HG02678 (cell line): ENCODE results near the gene MYO16.

Experiments
- ATAC-seq: cut with Tn5 transposase; IDR thresholded peaks from one replicate; pipeline ENCODE4 v1.9.1; 2021; ENCODE audit warnings: mild to moderate bottlenecking, moderate library complexity; ENCODE audit not compliant: unreplicated experiment

MYO16 gene

GRCh38 chr13:109144693-109145437, 515.5 kb downstream of the MYO16 start:
- no peak for ATAC-seq

GRCh38 chr13:109145631-109146030, 516.2 kb downstream of the MYO16 start:
- peak; percentile 93 for ATAC-seq

GRCh38 chr13:109146393-109146792, 517.0 kb downstream of the MYO16 start:
- no peak for ATAC-seq

DNA sequence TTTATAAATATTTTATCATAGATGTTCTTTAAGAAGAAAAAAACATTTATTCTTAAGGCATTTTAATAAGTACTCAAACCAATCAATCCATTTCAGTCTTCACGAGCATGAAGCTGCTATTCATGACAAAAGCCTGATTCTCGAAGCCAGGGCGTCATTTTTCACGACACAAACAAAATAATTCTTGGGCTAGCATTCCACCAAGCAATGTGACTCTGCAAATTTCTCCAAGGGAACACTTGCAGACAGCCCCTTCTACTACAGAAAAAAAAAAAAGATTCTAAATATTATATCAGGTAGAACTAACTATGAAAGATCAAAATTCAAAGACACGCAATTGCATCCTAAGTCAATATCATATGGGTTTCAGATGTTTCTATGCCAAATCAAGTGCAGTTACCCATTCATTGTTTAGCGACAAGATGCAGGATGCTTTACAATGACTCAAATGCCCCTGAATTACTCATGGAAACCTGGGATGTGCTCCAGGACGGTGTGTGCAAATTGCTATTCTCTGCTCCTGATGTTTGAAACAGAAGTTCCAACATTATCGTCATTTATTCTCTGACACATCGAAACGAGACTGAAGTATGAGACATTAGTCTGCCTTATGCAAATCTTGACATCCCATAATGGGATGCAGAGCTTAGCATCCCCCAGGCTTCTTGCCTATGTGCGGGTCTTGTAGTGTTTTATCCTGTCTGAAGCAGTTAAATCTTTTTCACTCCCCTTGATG, 517.7 kb downstream of the MYO16 start:
- no peak for ATAC-seq

DNA sequence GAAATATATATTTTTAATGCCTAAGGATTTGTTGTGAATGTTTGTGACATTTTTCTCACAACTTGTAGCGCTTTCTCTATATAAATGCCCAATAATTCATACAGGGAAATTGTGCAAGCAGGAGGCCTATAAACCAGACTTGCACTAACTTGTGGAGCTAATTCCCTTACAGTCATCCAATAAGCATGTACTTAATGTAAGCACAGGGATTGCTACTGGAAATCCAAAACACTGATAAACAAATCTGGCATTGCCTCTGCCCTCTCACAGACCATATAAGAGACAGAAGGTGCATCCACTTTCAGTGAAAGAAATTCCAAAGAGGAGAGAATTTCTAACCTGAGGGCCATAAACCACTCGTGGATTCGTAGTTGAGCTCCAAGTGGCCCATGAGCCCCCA, 518.8 kb downstream of the MYO16 start:
- no peak for ATAC-seq

DNA sequence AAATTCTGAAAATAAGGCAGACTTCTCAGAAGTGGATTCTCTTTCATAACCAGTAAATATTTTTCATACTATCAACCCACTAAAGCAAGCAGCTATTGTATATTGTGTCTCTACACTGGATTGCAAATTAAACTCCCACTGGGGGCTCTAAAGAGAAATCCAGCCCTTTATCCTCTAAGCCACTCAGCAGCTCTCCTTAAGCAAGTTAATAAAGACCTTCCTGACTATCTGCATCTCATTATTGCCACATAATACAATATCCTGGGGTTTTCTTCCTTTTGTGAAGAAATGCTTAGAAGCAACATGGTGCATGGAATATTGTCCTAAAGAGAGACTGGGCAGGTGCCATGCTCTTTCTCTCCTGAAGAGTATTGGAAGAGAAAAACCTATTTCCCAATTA, 521.3 kb downstream of the MYO16 start:
- ATAC-seq: no peak

- ATAC-seq: no peak
Observed at GRCh38 chr13:109151255-109151654, 521.8 kb downstream of the MYO16 start.

- no peak for ATAC-seq
Observed at GRCh38 chr13:109151696-109152095, 522.3 kb downstream of the MYO16 start.

DNA sequence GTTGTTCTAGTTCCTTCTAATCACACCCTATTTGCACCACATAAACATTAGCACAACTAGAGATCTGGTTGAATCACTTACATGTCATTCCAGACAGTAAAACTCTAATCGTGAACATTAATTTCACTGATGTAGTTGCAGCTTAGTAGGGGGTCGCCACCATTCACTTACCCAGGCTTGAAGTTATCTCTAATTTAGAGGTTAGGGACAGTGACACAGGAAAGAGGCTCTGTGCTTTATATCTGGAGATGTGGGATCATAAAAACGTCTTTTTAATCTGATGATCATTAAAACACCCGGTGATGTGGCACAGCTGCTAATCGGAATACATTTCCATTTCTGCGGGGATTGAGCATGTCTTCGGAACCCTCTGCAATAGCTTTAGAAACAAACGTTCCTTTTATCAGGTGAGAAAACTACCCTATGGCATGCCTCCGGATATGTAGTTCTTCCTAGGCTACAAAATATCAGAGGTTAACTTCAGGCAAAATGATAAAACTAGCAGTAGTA, 523.0 kb downstream of the MYO16 start:
- ATAC-seq: no peak

GRCh38 chr13:109152941-109153340, 523.5 kb downstream of the MYO16 start:
- ATAC-seq: no peak

DNA sequence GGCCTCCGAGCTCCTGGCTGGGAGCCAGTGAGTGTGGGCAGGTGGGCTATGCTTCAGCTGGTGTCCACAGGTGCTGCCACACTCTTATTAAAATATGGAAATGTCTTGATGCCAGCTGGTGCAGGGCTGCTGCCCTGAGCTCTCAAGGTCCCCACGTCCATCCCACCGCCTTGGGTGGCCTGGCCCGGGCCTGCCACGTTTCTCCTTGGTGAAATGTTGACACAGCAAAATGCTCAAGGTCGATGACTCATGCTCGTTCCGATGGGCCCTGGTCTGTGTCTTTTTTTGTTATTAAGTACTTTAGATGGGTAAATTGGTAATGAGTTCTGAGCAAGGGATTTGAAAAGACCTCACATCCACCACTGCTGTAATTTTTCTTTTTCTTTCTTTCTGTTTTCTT, 524.7 kb downstream of the MYO16 start:
- no peak for ATAC-seq

GRCh38 chr13:109154546-109154945, 525.1 kb downstream of the MYO16 start:
- ATAC-seq: no peak

GRCh38 chr13:109154966-109155761, 525.8 kb downstream of the MYO16 start:
- ATAC-seq: no peak

DNA sequence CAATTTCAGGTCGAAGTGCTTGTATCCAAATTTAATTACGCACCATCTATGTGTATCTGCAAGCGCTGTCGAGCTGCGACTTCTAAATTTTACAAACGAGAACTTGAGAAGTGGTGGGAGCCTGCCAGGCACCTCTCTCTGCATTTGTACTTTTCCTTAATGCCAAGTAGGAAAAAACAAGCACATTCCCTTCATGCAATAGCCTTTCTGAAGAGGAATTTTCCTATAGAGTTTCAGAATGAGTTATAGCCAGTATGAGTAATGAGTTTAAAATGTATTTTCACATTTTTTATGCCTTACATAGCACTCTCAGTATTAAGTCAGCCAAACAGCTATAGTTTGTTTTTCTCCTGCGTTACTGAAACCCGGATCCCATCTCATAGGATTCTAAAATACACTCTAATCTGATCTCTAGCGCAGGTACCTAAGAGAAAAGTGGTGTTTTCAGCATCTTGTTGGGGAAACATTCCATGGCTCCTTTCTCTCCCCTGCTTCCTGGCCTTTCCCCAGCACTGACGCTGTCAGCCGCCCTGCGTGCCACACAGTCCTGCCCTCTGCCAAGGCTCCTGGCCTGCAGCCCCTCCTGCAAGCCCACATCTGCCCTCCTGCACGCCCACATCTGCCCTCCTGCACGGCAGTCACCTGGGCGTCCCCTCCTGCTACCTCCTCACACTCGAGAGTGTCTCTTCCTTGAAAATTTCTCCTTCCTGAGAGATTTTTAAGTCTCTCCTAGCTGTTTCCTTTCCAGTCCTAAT, 526.9 kb downstream of the MYO16 start:
- ATAC-seq: no peak

GRCh38 chr13:109157275-109157674, 527.9 kb downstream of the MYO16 start:
- ATAC-seq: no peak

DNA sequence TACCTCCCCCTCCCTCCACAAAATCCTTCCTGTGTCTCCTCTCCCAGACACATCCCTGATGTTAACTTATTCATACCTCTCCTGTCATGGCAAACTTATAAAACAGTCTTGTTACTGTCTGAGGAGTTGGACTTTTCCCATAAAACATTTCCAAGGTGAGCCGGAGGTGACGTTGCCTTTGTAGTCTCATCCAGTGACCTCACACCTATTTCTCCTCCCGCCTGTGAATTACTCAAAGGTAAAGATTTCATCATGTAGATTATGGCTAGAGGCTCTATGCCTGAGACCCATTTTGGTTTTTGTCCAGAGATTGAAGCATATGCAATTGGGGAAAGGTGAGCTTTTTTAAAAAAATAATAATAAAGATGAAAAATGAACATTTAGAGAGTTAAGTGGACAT, 529.0 kb downstream of the MYO16 start:
- no peak for ATAC-seq

DNA sequence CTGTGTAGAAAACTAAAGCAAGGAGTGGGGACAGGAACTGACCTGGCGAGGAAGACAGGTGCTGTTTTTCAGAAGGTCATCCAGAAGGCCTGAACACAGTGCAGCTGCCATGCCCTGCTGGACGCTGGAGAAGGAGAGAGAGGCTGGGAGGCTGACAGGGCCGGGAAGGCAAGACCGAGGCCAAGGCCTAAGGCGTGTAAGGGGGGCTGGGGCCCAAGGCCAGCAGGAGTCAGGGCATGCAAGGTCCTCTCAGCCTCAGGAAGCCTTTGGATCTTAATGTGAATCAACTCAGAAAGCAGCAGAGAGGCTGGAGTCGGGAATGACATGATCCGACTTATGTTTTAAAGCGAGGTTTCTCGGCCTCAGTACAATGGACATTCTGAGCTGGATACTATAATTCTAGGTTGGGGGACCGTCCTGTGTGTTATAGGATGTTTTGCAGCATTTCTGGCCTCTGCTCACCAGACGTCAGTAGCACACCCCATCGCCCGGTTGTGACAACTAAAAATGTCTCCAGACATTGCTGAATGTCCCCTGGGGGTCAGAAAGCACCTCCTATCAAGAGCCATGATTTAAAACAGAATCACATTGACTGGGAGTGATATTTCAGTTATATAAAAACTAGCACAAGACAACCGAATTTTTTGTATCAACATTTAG, 530.4 kb downstream of the MYO16 start:
- ATAC-seq: no peak

GRCh38 chr13:109160357-109160756, 530.9 kb downstream of the MYO16 start:
- peak; percentile 39 for ATAC-seq

GRCh38 chr13:109160887-109161669, 531.7 kb downstream of the MYO16 start:
- no peak for ATAC-seq
